GM12878 (cell line): ENCODE results near the gene ZNFX1. TPM values are rescaled to one million over a fixed set of nuclear protein-coding genes. Genes with fewer than 3 reads are reported as not detected.

ENCODE experiments used
- ATAC-seq: fragments of 200-7000 bp; cut with Tn5 transposase; 3 replicates; pipeline ENCODE4 v1.9.1; 2020; ENCODE audit warnings: mild to moderate bottlenecking, moderate library complexity
- BruUV-seq: library from RNA; stranded (reverse); fragments of 400-500 nt; replicated peaks from 2 replicates; lab custom pipeline; 2021; lab: Mats Ljungman, UMichigan
- CTCF ChIA-PET: fragments of 300-600 bp; sonication (Branson Sonifier 250); formaldehyde crosslinking; extraction: SDS; loops from one replicate; lab custom pipeline; 2021; ENCODE audit warnings: inconsistent platforms; lab: Yijun Ruan, JAX
- POLR2A ChIA-PET: fragments of 350-600 bp; formaldehyde crosslinking; extraction: SDS; loops from one replicate; lab custom pipeline; 2021; ENCODE audit warnings: inconsistent platforms; lab: Charles Lee
- RAD21 ChIA-PET: fragments of 300-600 bp; sonication (Branson Sonifier 250); formaldehyde crosslinking; loops from one replicate; lab custom pipeline; 2023; ENCODE audit warnings: antibody characterized with exemption; ENCODE audit not compliant: unreplicated experiment; lab: Charles Lee
- SMC1A ChIA-PET: fragments of 300-600 bp; sonication (Branson Sonifier 250); formaldehyde crosslinking; loops from one replicate; lab custom pipeline; 2023; ENCODE audit not compliant: unreplicated experiment, uncharacterized antibody; lab: Charles Lee
- DNase-seq: peaks from one replicate; pipeline ENCODE4 v3.0.0-alpha.2; 2011; ENCODE audit warnings: low read depth, low spot score
- FAIRE-seq: peaks from 3 replicates; lab custom pipeline; 2011; peaks lifted over from hg19 to GRCh38; lab: Jason Lieb, UNC
- H2AFZ ChIP-seq: 2 replicates; pipeline ENCODE4 v1.6.0; 2011; ENCODE audit warnings: low read depth, low read length, control low read depth; ENCODE audit not compliant: control insufficient read depth
- H3K27ac ChIP-seq: 2 replicates; pipeline ENCODE4 v1.5.1; 2011; ENCODE audit warnings: control low read depth; ENCODE audit not compliant: control insufficient read depth, insufficient read depth
- H3K27me3 ChIP-seq, 2 experiments: replicated peaks in 1 of 2; 2 replicates each; pipeline versions ENCODE4 v1.6.0 to v1.6.1; 2011; ENCODE audit warnings: low read length in 1 of 2; ENCODE audit not compliant: control insufficient read depth in 2 of 2, insufficient read depth in 2 of 2
- H3K36me3 ChIP-seq, 2 experiments: 2 replicates each; pipeline ENCODE4 v1.5.1; 2011; ENCODE audit warnings: low read length in 1 of 2; ENCODE audit not compliant: control insufficient read depth in 2 of 2, insufficient read depth in 2 of 2
- H3K4me1 ChIP-seq: 2 replicates; pipeline ENCODE4 v1.6.1; 2011; ENCODE audit warnings: mild to moderate bottlenecking, low read length, moderate library complexity, mixed read lengths; ENCODE audit not compliant: control insufficient read depth, insufficient read depth
- H3K4me2 ChIP-seq: 2 replicates; pipeline ENCODE4 v1.6.0; 2011; ENCODE audit warnings: control low read depth; ENCODE audit not compliant: control insufficient read depth, insufficient read depth
- H3K4me3 ChIP-seq: fragments of 200-600 bp; sonication (generic); 2 replicates; pipeline ENCODE4 v1.5.1; 2016
- H3K79me2 ChIP-seq: 2 replicates; pipeline ENCODE4 v1.6.0; 2011; ENCODE audit warnings: low read length; ENCODE audit not compliant: control insufficient read depth, insufficient read depth
- H3K9ac ChIP-seq: 2 replicates; pipeline ENCODE4 v1.8.0; 2011; ENCODE audit warnings: low read length, control low read depth, mixed read lengths; ENCODE audit not compliant: control insufficient read depth, insufficient read depth
- H3K9me3 ChIP-seq: replicated peaks from 3 replicates; pipeline ENCODE4 v1.5.1; 2011; ENCODE audit warnings: mild to moderate bottlenecking, low read length; ENCODE audit not compliant: control insufficient read depth, insufficient read depth
- H4K20me1 ChIP-seq: 2 replicates; pipeline ENCODE4 v1.6.0; 2011; ENCODE audit not compliant: control insufficient read depth, insufficient read depth
- EP300 ChIP-seq, 2 experiments: fragments of 150-350 bp in 1 of 2; IDR thresholded peaks; 2 replicates each; pipeline ENCODE4 v1.6.1; 2011 to 2012; ENCODE audit warnings: low read depth in 2 of 2, low read length in 2 of 2, borderline replicate concordance in 1 of 2, improper control_type of control experiment in 1 of 2, inconsistent platforms in 1 of 2; ENCODE audit not compliant: control insufficient read depth in 1 of 2
- IKZF2 ChIP-seq, 2 experiments: fragments of 450-650 bp; IDR thresholded peaks; 2 replicates each; pipeline ENCODE4 v1.6.1; 2017; ENCODE audit warnings: mild to moderate bottlenecking in 2 of 2, moderate library complexity in 2 of 2
- NBN ChIP-seq: fragments of 450-650 bp; IDR thresholded peaks from 2 replicates; pipeline ENCODE4 v1.6.1; 2016
- NRF1 ChIP-seq: conservative IDR thresholded peaks from 2 replicates; pipeline ENCODE4 v1.6.1; 2011; ENCODE audit warnings: mild to moderate bottlenecking, low read depth, low read length, improper control_type of control experiment
- PKNOX1 ChIP-seq: fragments of 450-650 bp; IDR thresholded peaks from 2 replicates; pipeline ENCODE4 v1.6.1; 2016; ENCODE audit warnings: mild to moderate bottlenecking
- RB1 ChIP-seq: fragments of 450-650 bp; formaldehyde crosslinking; IDR thresholded peaks from 2 replicates; pipeline ENCODE4 v1.6.1; 2017; ENCODE audit warnings: mild to moderate bottlenecking, borderline replicate concordance
- SPI1 ChIP-seq: IDR thresholded peaks from 2 replicates; pipeline ENCODE4 v1.6.1; 2011; ENCODE audit warnings: low read depth, mild to moderate bottlenecking, low read length, moderate library complexity, borderline replicate concordance; ENCODE audit not compliant: insufficient read depth
- STAT3 ChIP-seq: IDR thresholded peaks from 2 replicates; pipeline ENCODE4 v1.6.1; 2011; ENCODE audit warnings: low read depth, low read length, improper control_type of control experiment
- SUZ12 ChIP-seq: fragments of 200-600 bp; sonication (generic); IDR thresholded peaks from one replicate; pipeline ENCODE4 v1.6.1; 2018; ENCODE audit warnings: antibody characterized with exemption, mild to moderate bottlenecking; ENCODE audit not compliant: unreplicated experiment
- YY1 ChIP-seq: IDR thresholded peaks from 2 replicates; pipeline ENCODE4 v1.6.1; 2011; ENCODE audit warnings: low read depth, mild to moderate bottlenecking, low read length
- WGBS: methylation state at CpG from one replicate; pipeline ENCODE4 v1.1.6; 2016; ENCODE audit warnings: low lambda C conversion rate; ENCODE audit not compliant: insufficient replicate concordance, insufficient coverage; ENCODE audit errors: missing lambda C conversion rate; 5-methylcytosine and 5-hydroxymethylcytosine counted together
- in situ Hi-C: fragments of 300-500 bp; cut with MboI; formaldehyde crosslinking; loops from 9 replicates; pipeline ENCODE4 v1.14.3; 2018; ENCODE audit warnings: mixed read lengths
- intact Hi-C: fragments of 100-400 bp; cut with micrococcal nuclease; formaldehyde crosslinking; loops from one replicate; pipeline ENCODE4 v1.14.2; 2022; ENCODE audit not compliant: unreplicated experiment
- polyA plus RNA-seq, 11 experiments: library from polyadenylated mRNA; depleted of rRNA in 4 of 11; unstranded in 6 of 11; stranded (reverse) in 5 of 11; fragments of >200 nt; fragmentation: Nextera tagmentation in 4 of 11; fragmentation: Illumina TruSeq in 1 of 11; extraction: Ambion mirVana in 4 of 11; extraction: Trizol in 1 of 11; gene quantifications; 1 replicate in 1 of 11; 2 replicates in 10 of 11; pipeline versions ENCODE4 v1.2.1 to v1.2.3, GENCODE V29; 2011 to 2016; ENCODE audit warnings: inconsistent platforms in 2 of 11, missing spikeins in 2 of 11, low read depth in 1 of 11
- total RNA-seq, 4 experiments: library from RNA; depleted of rRNA in 3 of 4; stranded (reverse); fragments of >200 nt in 3 of 4; fragmentation: Illumina TruSeq in 1 of 4; extraction: Trizol in 1 of 4; gene quantifications; 2 replicates each; pipeline versions ENCODE4 v1.2.1 to v1.2.3, GENCODE V29; 2013 to 2021
- TF ChIP-seq, protein P1 (sequence below): fragments of 450-650 bp; IDR thresholded peaks from 2 replicates; pipeline ENCODE4 v1.6.1; 2018; ENCODE audit warnings: mild to moderate bottlenecking, low read depth, moderate library complexity; ENCODE audit not compliant: partially characterized antibody
- TF ChIP-seq, protein P2 (sequence below): fragments of 450-650 bp; IDR thresholded peaks from 2 replicates; pipeline ENCODE4 v1.6.1; 2017; ENCODE audit warnings: mild to moderate bottlenecking, low read depth, inconsistent platforms; ENCODE audit not compliant: poor library complexity, severe bottlenecking
- TF ChIP-seq, protein P3 (sequence below), 3 experiments: IDR thresholded peaks in 2 of 3; conservative IDR thresholded peaks in 1 of 3; 2 replicates each; pipeline ENCODE4 v1.5.1; 2011; ENCODE audit warnings: low read depth in 3 of 3, low read length in 3 of 3, mild to moderate bottlenecking in 3 of 3, control low read depth in 2 of 3, moderate library complexity in 2 of 3, inconsistent platforms in 1 of 3, mixed read lengths in 1 of 3; ENCODE audit not compliant: control insufficient read depth in 2 of 3, insufficient read depth in 1 of 3; ENCODE audit errors: extremely low read depth in 1 of 3

ZNFX1 gene
- total and polyA plus RNA-seq, 10 of the 15 experiments (the other 5 are each of a cell fraction or from before 2014, with no cell fraction given): 7.4 to 31.5 (median 25.6) TPM

- DNase-seq: peak; percentile 67
- RAD21 ChIA-PET: interaction anchor here (0.8 to 5.7 kb wide), 13 partner anchors 12 to 162 kb away, joined by 3 to 79 read pairs (median 5); no protein-coding TSS in a partner anchor
- no peaks in the 10 kb centered on the region for H3K4me1 ChIP-seq
- H2AFZ ChIP-seq: peak overlapping the region; percentile 77
- WGBS: 18% methylated on average over 11 of the region's 11 CpGs
- H3K4me2 ChIP-seq: peak overlapping the region; percentile 54; the same call in 1 of the 2 replicates
- H3K36me3 ChIP-seq: peaks cover 0 to 8% of the 10 kb centered on the region in 2 experiments; a peak in 1 of 4 replicates
- H4K20me1 ChIP-seq: no peaks in the 10 kb centered on the region
- CTCF ChIA-PET: interaction anchor here (0.6 to 13.9 kb wide), 50 partner anchors 10 to 351 kb away, joined by 3 to 333 read pairs (median 5); partner anchors contain the start of gene STAU1
- no peaks in the 10 kb centered on the region for H3K9me3 ChIP-seq
- intact Hi-C loops: loop anchor here (1.0 kb wide), 1 partner anchor 84 kb away; no protein-coding TSS in a partner anchor
- H3K79me2 ChIP-seq: peaks cover 17% of the 10 kb centered on the region
- no TSS peak for BruUV-seq
- ATAC-seq: peak; percentile 70
- H3K27me3 ChIP-seq: no peaks in the 10 kb centered on the region
- SMC1A ChIA-PET: interaction anchor here (0.7 to 3.0 kb wide), 27 partner anchors 10 to 195 kb away, joined by 3 to 65 read pairs (median 4); partner anchors contain the start of gene STAU1
- POLR2A ChIA-PET: interaction anchor here (0.5 to 3.8 kb wide), 7 partner anchors 28 to 84 kb away, joined by 3 to 19 read pairs (median 4); partner anchors contain the start of gene ZNFX1
- no peak overlapping the region for H3K27ac ChIP-seq
- in situ Hi-C loops: loop anchor here (5.0 kb wide), 1 partner anchor 85 kb away; no protein-coding TSS in a partner anchor
- FAIRE-seq: peak; percentile 88
- H3K4me3 ChIP-seq: no peak overlapping the region
- H3K9ac ChIP-seq: no peak overlapping the region
- peak; percentile 67; the same call in 1 of the 2 replicates for TF ChIP-seq SPI1
- no peak for TF ChIP-seq NRF1
- peak; percentile 87 for TF ChIP-seq YY1
- no peak for TF ChIP-seq STAT3
- no peak for TF ChIP-seq SUZ12
- TF ChIP-seq, protein P1, sequence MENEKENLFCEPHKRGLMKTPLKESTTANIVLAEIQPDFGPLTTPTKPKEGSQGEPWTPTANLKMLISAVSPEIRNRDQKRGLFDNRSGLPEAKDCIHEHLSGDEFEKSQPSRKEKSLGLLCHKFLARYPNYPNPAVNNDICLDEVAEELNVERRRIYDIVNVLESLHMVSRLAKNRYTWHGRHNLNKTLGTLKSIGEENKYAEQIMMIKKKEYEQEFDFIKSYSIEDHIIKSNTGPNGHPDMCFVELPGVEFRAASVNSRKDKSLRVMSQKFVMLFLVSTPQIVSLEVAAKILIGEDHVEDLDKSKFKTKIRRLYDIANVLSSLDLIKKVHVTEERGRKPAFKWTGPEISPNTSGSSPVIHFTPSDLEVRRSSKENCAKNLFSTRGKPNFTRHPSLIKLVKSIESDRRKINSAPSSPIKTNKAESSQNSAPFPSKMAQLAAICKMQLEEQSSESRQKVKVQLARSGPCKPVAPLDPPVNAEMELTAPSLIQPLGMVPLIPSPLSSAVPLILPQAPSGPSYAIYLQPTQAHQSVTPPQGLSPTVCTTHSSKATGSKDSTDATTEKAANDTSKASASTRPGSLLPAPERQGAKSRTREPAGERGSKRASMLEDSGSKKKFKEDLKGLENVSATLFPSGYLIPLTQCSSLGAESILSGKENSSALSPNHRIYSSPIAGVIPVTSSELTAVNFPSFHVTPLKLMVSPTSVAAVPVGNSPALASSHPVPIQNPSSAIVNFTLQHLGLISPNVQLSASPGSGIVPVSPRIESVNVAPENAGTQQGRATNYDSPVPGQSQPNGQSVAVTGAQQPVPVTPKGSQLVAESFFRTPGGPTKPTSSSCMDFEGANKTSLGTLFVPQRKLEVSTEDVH: no peak
- TF ChIP-seq, protein P2, sequence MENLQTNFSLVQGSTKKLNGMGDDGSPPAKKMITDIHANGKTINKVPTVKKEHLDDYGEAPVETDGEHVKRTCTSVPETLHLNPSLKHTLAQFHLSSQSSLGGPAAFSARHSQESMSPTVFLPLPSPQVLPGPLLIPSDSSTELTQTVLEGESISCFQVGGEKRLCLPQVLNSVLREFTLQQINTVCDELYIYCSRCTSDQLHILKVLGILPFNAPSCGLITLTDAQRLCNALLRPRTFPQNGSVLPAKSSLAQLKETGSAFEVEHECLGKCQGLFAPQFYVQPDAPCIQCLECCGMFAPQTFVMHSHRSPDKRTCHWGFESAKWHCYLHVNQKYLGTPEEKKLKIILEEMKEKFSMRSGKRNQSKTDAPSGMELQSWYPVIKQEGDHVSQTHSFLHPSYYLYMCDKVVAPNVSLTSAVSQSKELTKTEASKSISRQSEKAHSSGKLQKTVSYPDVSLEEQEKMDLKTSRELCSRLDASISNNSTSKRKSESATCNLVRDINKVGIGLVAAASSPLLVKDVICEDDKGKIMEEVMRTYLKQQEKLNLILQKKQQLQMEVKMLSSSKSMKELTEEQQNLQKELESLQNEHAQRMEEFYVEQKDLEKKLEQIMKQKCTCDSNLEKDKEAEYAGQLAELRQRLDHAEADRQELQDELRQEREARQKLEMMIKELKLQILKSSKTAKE: no peak
- 0 out of 2 replicates have a peak, but pooled peaks have one; percentile 72 for TF ChIP-seq RB1
- 0 out of 2 replicates have a peak, but pooled peaks have one; percentile 39 for TF ChIP-seq NBN
- TF ChIP-seq, protein P3, sequence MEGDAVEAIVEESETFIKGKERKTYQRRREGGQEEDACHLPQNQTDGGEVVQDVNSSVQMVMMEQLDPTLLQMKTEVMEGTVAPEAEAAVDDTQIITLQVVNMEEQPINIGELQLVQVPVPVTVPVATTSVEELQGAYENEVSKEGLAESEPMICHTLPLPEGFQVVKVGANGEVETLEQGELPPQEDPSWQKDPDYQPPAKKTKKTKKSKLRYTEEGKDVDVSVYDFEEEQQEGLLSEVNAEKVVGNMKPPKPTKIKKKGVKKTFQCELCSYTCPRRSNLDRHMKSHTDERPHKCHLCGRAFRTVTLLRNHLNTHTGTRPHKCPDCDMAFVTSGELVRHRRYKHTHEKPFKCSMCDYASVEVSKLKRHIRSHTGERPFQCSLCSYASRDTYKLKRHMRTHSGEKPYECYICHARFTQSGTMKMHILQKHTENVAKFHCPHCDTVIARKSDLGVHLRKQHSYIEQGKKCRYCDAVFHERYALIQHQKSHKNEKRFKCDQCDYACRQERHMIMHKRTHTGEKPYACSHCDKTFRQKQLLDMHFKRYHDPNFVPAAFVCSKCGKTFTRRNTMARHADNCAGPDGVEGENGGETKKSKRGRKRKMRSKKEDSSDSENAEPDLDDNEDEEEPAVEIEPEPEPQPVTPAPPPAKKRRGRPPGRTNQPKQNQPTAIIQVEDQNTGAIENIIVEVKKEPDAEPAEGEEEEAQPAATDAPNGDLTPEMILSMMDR (IDR thresholded peaks at IDR 0.05 in 2 of 3, conservative IDR thresholded peaks at IDR 0.05 in 1 of 3; ENCODE audit: control insufficient read depth in 2 of 3, extremely low read depth in 1 of 3, insufficient read depth in 1 of 3, low read depth in 3 of 3, low read length in 3 of 3): peak; percentile 84 to 94 (median 92)
- TF ChIP-seq EP300 (IDR thresholded peaks at IDR 0.05; ENCODE audit: borderline replicate concordance in 1 of 2, control insufficient read depth in 1 of 2, low read depth in 2 of 2, low read length in 2 of 2): no peak
- TF ChIP-seq PKNOX1: peak; percentile 14; the same call in 1 of the 2 replicates
- peak in 1 of 2 experiments; percentile 29; a peak in 2 of 4 replicates for TF ChIP-seq IKZF2 (IDR thresholded peaks at IDR 0.05)
Observed at GRCh38 chr20:49216991-49217578, 60.8 kb downstream of the ZNFX1 start.
